ENCODE results near the gene SBNO2.

DNA sequence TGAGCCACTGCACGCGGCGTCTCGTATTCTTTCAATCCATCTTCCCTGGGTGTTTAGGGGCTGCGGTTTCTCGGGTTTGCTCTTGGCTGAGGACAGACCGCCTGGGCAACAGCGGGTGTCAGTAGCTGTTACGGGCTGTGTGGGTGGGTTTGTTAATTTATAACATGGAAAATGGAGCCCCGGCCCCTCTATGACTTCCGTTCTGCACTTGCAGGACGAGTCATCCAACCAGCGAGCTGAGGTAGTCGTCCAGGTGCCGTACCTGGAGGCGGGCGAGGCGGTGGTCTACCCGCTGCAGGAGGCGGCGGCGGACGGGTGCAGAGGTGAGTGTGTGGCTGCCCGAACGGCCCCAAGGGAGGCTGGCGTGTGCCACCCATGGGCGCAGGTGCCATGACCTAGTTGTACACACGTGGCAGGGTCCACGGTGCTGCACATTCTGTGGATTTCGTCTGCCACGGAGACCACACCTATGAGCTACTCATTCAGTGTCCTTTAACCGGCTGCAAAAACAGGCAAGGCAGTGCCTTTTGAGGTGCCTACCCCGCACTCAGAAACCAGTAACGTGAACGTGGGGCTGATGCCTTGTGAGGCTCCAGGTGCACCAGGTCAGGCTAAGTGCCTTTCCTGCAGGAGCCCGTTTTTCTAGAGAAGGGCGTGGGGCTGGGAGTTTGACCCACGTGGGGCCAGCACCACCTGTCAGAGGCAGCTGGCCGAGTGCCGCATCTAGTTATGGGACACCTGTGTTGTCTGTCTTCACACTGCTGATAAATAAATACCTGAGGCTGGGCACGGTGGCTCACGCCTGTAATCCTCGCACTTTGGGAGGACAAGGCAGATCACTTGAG is 89.8 kb downstream of the SBNO2 start:
- no peak for TF ChIP-seq EZH2phosphoT487 (IDR thresholded peaks at IDR 0.05; ENCODE audit: borderline replicate concordance)
- TF ChIP-seq, protein P1, sequence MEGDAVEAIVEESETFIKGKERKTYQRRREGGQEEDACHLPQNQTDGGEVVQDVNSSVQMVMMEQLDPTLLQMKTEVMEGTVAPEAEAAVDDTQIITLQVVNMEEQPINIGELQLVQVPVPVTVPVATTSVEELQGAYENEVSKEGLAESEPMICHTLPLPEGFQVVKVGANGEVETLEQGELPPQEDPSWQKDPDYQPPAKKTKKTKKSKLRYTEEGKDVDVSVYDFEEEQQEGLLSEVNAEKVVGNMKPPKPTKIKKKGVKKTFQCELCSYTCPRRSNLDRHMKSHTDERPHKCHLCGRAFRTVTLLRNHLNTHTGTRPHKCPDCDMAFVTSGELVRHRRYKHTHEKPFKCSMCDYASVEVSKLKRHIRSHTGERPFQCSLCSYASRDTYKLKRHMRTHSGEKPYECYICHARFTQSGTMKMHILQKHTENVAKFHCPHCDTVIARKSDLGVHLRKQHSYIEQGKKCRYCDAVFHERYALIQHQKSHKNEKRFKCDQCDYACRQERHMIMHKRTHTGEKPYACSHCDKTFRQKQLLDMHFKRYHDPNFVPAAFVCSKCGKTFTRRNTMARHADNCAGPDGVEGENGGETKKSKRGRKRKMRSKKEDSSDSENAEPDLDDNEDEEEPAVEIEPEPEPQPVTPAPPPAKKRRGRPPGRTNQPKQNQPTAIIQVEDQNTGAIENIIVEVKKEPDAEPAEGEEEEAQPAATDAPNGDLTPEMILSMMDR (conservative IDR thresholded peaks at IDR 0.05; ENCODE audit: low read length): no peak

All from Loucy (cell line).